ENCODE results near the gene FXYD2.
A peak's percentile ranks its signal among the peaks of the same experiment; 100 is the strongest.

Gene FXYD2

GRCh38 chr11:117857734-117858414 lies 33.3 kb upstream of the FXYD2 start:
- DNase-seq: no peak

GRCh38 chr11:117855912-117856651 lies 31.5 kb upstream of the FXYD2 start:
- DNase-seq: no peak

- DNase-seq: no peak
Observed at GRCh38 chr11:117855186-117855845, 30.8 kb upstream of the FXYD2 start.

GRCh38 chr11:117852309-117852708 lies 27.8 kb upstream of the FXYD2 start:
- no peak for DNase-seq

GRCh38 chr11:117851852-117852251 lies 27.3 kb upstream of the FXYD2 start:
- no peak for DNase-seq

GRCh38 chr11:117851106-117851505 lies 26.6 kb upstream of the FXYD2 start:
- DNase-seq: no peak

GRCh38 chr11:117849781-117850414 lies 25.4 kb upstream of the FXYD2 start:
- no peak for DNase-seq

GRCh38 chr11:117843666-117844484 lies 19.3 kb upstream of the FXYD2 start:
- DNase-seq: peak; percentile 40

GRCh38 chr11:117842131-117842941 lies 17.8 kb upstream of the FXYD2 start:
- DNase-seq: no peak

- no peak for DNase-seq
Observed at GRCh38 chr11:117841551-117842031, 17.0 kb upstream of the FXYD2 start.

GRCh38 chr11:117840881-117841550 lies 16.5 kb upstream of the FXYD2 start:
- no peak for DNase-seq

GRCh38 chr11:117839936-117840813 lies 15.6 kb upstream of the FXYD2 start:
- DNase-seq: no peak

GRCh38 chr11:117839380-117839881 lies 14.9 kb upstream of the FXYD2 start:
- DNase-seq: no peak

GRCh38 chr11:117838901-117839300 lies 14.4 kb upstream of the FXYD2 start:
- DNase-seq: no peak

- DNase-seq: no peak
Observed at GRCh38 chr11:117837791-117838190, 13.2 kb upstream of the FXYD2 start.

- no peak for DNase-seq
Observed at GRCh38 chr11:117837070-117837776, 12.7 kb upstream of the FXYD2 start.

GRCh38 chr11:117836077-117836960 lies 11.8 kb upstream of the FXYD2 start:
- DNase-seq: no peak

GRCh38 chr11:117835576-117835975 lies 11.0 kb upstream of the FXYD2 start:
- no peak for DNase-seq

All from GDM1 (cell line).